Measurements from ENCODE around the gene CD8A.
"Not testable (repeated sequence)": the region's sequence is repeated elsewhere in the genome, so short reads cannot be mapped to it uniquely, and the experiment has no call there.

The CD8A gene

DNA sequence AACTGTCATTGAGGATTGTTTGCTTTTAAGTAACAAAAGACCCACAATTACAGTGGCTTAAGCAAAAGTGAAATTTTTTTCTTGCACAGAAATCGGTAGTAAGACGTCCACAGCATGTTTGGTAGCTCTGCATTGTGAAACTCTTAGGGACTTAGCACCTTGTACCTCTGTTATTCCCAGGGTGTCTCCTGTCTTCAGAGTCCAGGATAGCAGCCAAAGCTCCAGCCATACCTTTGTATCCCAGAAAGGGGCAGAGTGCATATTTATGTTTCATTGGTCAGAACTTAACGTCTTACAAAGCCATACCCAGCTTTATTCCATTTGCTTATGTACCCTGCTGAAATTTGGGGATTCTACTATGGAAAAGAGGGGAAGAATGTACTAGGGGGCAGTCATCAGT lies 37.8 kb downstream of the CD8A start:
- ChIA-PET CTCF (interaction anchor here (0.6 kb wide), 1 partner anchor 237 kb away, joined by 8 read pairs; no protein-coding TSS in a partner anchor), POLR2A (ENCODE audit: low non-redundant PET) (no interaction called here)
- TF ChIP-seq, protein P1, sequence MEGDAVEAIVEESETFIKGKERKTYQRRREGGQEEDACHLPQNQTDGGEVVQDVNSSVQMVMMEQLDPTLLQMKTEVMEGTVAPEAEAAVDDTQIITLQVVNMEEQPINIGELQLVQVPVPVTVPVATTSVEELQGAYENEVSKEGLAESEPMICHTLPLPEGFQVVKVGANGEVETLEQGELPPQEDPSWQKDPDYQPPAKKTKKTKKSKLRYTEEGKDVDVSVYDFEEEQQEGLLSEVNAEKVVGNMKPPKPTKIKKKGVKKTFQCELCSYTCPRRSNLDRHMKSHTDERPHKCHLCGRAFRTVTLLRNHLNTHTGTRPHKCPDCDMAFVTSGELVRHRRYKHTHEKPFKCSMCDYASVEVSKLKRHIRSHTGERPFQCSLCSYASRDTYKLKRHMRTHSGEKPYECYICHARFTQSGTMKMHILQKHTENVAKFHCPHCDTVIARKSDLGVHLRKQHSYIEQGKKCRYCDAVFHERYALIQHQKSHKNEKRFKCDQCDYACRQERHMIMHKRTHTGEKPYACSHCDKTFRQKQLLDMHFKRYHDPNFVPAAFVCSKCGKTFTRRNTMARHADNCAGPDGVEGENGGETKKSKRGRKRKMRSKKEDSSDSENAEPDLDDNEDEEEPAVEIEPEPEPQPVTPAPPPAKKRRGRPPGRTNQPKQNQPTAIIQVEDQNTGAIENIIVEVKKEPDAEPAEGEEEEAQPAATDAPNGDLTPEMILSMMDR (conservative IDR thresholded peaks at IDR 0.05; ENCODE audit: low read depth), result no peak
- no peak overlapping the region for H3K27ac ChIP-seq
- no peak for DNase-seq (ENCODE audit: low spot score)

DNA sequence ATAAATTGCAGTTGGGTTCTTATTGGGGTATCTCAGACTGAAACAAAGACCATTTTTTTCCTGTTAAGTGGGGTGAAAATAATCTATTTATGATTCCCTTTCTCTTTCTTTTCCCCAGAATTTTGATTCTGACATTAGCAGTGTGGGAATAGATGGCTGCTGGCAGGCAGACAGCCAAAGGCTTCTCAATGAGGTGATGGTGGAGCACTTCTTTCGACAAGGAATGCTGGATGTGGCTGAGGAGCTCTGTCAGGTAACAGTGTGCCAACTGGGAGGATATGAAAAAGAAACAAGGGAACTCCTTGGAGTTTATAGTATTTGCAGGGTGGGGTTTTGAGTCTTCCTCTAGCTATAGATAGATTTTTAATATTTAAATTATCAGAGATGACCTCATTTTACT lies 38.9 kb downstream of the CD8A start:
- CTCF ChIA-PET, result no interaction called here
- TF ChIP-seq, protein P1 (conservative IDR thresholded peaks at IDR 0.05; ENCODE audit: low read depth), result no peak
- no peak overlapping the region for H3K27ac ChIP-seq
- POLR2A ChIA-PET (ENCODE audit: low non-redundant PET), result no interaction called here
- DNase-seq (ENCODE audit: low spot score), result no peak

DNA sequence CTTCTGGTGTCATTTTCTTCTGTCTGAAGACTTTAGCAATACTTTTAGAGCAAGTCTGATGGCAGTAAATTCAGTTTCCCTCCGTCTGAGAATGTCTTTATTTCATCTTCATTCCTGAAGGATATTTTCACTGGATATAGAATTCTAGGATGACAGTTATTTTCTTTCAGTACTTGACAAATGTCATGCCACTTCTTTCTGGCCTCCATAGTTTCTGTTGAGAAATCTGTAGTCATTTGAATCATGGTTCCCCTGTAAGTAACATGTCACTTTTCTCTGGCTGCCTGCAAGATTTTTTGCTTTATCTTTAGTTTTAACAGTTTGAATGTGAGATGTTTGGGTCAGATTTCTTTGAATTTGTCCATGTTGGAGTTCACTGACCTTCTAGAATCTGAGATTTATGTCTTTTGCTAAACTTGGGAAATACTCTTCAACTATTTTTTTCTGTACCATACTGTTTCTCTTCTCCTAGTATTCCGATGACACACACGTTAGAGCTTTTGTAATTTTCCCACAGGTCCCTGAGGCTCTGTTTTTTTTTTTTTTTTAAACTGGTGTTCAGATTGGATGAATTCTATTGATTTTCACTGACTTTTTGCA lies 40.4 kb downstream of the CD8A start:
- TF ChIP-seq, protein P1 (conservative IDR thresholded peaks at IDR 0.05; ENCODE audit: low read depth), result no peak
- POLR2A ChIA-PET (ENCODE audit: low non-redundant PET), result no interaction called here
- no peak for DNase-seq (ENCODE audit: low spot score)
- CTCF ChIA-PET, result no interaction called here
- no peak overlapping the region for H3K27ac ChIP-seq

DNA sequence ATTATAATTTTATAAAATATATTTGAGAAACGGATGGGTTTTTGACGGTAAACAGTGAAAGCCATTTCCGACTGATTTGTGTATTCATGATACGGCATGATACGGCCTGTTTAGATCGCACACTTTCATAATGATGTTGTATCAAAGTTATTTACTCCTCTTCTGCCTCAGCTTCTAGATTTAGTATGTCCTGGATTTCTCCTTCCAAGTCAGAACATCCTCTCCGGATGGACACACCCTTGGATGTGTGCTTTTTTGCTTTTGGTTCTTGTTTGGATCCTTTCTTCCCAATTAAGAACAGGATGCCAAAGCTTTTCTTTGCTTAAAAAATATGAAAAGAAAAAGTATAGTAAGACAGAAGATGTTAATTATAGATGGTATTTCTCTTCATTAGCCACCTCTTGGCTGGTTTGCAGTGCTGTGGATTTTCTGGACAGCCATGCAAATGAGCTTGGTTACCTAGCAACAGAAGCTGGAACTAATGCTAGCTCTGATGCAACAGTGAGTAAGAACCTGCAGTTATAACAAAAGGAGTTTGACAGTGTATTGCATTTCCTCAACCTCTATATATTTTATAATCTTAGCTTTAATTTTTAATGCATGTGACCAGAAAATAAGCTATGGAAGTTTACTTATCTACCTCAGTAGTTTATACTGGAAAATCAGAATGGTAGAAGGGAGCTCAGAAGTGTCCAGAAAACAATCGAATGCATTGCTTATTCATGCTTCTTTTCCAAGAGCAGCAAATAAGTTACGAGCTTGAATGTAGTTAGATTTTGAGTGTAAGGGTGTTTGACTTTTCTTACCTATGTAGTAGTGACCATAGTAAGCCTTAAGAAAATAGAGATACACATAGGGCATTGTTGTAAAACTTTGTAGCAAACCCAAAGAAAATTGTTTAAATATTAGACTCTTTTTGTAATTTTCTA lies 42.7 kb downstream of the CD8A start:
- ChIA-PET CTCF (no interaction called here), POLR2A (ENCODE audit: low non-redundant PET) (no interaction called here)
- no peak overlapping the region for H3K27ac ChIP-seq
- peak; percentile 41 for DNase-seq (ENCODE audit: low spot score)
- TF ChIP-seq, protein P1 (conservative IDR thresholded peaks at IDR 0.05; ENCODE audit: low read depth), result no peak

DNA sequence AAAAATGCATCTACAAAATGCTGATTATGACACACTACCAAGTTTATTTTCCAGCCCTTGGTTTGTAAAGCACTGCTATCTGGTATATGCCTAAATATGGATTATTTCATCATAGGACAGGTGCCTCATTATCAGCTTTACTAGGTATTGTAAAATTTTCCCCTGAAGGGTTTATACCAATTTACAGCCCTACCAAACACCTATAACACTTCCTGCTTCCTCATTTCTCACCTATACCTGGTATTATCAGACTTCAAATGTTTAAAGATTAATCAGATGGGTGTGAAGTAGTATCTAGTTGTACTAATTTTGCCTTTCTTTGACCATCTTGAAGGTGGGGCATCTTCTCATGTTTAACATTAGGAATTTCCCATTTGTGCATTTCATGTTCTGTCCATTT lies 43.8 kb downstream of the CD8A start:
- TF ChIP-seq, protein P1 (conservative IDR thresholded peaks at IDR 0.05; ENCODE audit: low read depth), result no peak
- DNase-seq (ENCODE audit: low spot score), result no peak
- H3K27ac ChIP-seq, result no peak overlapping the region
- CTCF ChIA-PET, result no interaction called here
- POLR2A ChIA-PET (ENCODE audit: low non-redundant PET), result no interaction called here

DNA sequence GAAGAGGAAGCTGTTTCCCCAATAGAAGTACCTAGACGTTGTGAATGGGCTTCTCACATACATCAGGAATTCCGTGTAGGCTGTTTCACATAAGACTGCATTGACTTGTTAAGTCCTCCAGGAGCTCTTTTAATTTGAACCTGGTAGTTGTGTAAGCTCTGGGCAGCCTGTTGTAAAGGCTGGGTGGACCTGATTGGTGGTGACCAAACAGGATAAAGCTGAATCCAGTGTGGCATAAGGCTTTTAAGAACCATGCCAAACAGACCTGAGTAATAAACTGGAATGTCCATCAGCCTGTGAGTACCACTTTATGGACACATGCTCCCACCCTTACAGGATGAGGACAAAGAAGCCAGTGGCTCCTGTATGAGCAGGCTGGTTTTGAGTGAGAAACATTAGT lies 46.6 kb downstream of the CD8A start:
- ChIA-PET POLR2A (ENCODE audit: low non-redundant PET) (no interaction called here), CTCF (no interaction called here)
- no peak for DNase-seq (ENCODE audit: low spot score)
- no peak overlapping the region for H3K27ac ChIP-seq
- TF ChIP-seq, protein P1 (conservative IDR thresholded peaks at IDR 0.05; ENCODE audit: low read depth), result no peak

DNA sequence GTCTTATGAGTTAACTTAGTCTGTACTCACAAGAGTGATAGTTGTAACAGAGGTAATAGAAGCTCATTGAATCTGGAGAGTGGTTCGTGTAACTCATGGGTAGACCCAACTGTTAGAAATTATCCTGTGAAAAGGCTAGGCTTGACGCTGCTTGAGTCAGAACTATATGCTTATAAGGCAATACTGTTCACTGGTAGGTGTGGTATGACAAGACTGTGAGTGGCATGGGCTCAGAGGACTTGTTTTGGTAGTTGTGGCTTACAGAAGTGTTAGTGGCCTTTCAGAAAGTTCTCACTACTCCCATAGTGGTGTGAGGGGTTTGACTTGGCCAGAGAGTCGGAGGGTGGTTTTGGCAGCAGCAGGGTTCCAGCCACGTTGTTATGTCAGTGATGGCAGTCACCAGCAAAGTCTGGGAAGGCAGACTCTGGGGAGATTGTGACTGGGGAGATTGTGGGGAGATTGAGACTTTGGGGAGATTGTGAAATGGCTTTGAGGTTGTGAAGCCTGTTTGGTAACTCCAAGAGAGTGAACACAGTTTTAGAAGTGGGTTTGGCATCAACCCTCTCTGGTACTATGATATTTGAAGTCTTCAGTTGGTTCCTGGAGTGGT lies 48.7 kb downstream of the CD8A start:
- CTCF ChIA-PET; H3K27ac ChIP-seq; DNase-seq (ENCODE audit: low spot score); POLR2A ChIA-PET (ENCODE audit: low non-redundant PET): not testable (repeated sequence)

DNA sequence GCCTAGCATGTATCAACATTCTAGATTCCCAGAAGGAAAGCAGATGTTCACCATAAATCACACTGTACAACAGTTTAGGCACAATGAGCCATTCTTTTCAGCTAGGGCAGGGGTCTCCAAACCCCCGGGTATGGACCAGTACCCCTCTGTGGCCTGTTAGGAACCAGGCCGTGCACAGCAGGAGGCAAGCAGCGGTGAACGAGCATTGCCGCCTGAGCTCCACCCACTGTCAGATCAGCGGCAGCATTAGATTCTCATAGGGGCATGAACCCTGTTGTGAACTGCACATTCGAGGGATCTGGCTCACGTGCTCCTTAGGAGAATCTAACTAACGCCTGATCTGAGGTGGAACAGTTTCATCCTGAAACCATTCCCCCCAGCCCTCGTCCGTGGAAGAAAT lies 50.8 kb downstream of the CD8A start:
- POLR2A ChIA-PET (ENCODE audit: low non-redundant PET); DNase-seq (ENCODE audit: low spot score); CTCF ChIA-PET; H3K27ac ChIP-seq: not testable (repeated sequence)

DNA sequence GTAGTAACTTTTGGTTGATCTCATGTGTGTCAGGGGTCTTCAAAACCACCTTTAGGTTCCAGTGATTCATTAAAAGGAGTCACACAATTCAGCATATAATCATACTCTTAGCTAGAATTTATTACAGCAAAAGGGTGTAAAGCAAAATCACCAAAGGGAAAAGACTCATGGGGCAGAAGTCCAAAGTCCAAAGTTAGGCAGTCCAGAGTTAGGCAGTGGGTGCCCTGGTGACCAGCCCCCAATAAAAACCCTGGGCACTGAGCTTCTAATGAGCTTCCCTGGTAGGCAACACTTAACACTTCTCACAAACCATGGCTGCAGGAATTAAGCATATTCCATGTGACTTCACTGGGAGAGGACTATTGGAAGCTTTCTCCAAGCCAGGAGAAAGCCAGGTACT lies 51.2 kb downstream of the CD8A start:
- CTCF ChIA-PET; DNase-seq (ENCODE audit: low spot score); H3K27ac ChIP-seq; POLR2A ChIA-PET (ENCODE audit: low non-redundant PET): not testable (repeated sequence)

DNA sequence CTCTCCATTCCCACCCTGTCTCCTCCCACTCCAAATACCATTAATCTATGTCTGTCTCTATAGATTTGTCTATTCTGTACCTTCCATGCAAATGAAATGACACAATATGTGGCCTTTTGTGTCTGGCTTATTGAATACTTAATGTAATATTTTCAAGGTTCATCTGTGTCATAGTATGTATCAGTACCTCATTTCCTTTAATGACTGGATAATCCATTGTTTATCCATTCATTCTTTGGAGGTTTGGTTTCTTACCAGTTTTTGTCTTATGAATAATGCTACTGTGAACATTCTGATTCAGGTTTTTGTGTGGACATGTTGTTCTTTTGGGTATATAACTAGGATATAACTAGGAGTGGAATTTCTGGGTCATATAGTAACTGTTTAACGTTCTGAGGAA lies 55.8 kb downstream of the CD8A start:
- POLR2A ChIA-PET (ENCODE audit: low non-redundant PET); H3K27ac ChIP-seq; DNase-seq (ENCODE audit: low spot score); CTCF ChIA-PET: not testable (repeated sequence)

Measured in RWPE1 (cell line).